ENCODE results near the gene DCAF5.
"Not testable (repeated sequence)": the region's sequence is repeated elsewhere in the genome, so short reads cannot be mapped to it uniquely, and the experiment has no call there.

DCAF5 gene

GRCh38 chr14:69072584-69072983, 80.3 kb downstream of the DCAF5 start:
- Histone ChIP-seq H3K27ac (ENCODE audit: low read length) (no peak overlapping the region), H3K36me3 (ENCODE audit: control insufficient read depth, insufficient read depth, low read length) (no peaks in the 10 kb centered on the region), H3K9me3 (ENCODE audit: control insufficient read depth, insufficient read depth, low read length) (no peaks in the 10 kb centered on the region), H3K4me1 (ENCODE audit: control insufficient read depth, insufficient read depth, low read length) (no peaks in the 10 kb centered on the region), H3K27me3 (ENCODE audit: control insufficient read depth, insufficient read depth, low read length) (no peaks in the 10 kb centered on the region), H3K4me3 (ENCODE audit: low read length) (no peak overlapping the region)
- DNase-seq (ENCODE audit: low read depth, low spot score) = no peak
- WGBS (ENCODE audit: insufficient coverage, insufficient read length) = no CpG with 5 or more reads among the region's 2 CpGs

GRCh38 chr14:69068744-69069421, 84.0 kb downstream of the DCAF5 start:
- Histone ChIP-seq H3K9me3 (ENCODE audit: control insufficient read depth, insufficient read depth, low read length) (no peaks in the 10 kb centered on the region), H3K27me3 (ENCODE audit: control insufficient read depth, insufficient read depth, low read length) (no peaks in the 10 kb centered on the region), H3K4me3 (ENCODE audit: low read length) (no peak overlapping the region), H3K4me1 (ENCODE audit: control insufficient read depth, insufficient read depth, low read length) (no peaks in the 10 kb centered on the region), H3K27ac (ENCODE audit: low read length) (no peak overlapping the region), H3K36me3 (ENCODE audit: control insufficient read depth, insufficient read depth, low read length) (no peaks in the 10 kb centered on the region)
- DNase-seq (ENCODE audit: low read depth, low spot score) = no peak
- WGBS (ENCODE audit: insufficient coverage, insufficient read length) = no CpG with 5 or more reads among the region's 2 CpGs

DNA sequence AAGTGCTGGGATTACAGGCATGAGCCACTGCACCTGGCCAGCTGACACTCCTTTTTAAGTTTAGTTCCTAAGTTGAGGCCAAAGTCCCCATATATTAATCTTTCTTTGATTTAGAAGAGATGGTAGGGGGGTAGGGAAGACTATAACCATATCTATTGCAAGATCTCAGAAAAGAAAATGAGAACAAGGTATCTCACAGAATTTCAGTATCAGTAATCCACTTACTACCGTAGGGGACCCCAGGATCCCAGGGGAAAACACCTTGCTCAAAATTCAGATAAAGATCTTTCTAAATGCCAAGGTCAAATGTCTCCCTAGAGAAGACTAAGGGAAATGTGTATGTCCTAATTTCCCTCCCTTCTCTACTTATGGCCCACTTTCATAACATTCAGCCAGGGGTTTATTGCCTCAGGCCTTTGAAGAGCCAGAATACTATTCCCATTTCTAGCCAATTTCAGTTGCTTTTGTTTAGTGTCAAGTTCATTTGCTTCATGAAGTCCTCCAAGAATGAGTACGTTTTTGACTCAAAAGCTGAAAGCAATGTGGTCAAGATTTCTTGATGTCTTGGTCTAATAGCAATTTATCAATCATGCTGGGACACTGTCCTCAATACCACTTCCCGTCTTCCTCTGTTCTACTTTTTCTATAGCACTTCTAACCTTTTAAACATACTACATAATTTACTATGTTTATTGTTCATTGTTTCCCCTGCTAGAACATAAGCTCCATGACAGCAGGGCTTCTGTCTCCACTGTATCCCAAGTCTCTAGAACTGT, 86.3 kb downstream of the DCAF5 start:
- H3K27ac ChIP-seq (ENCODE audit: low read length) = no peak overlapping the region
- no peaks in the 10 kb centered on the region for H3K36me3 ChIP-seq (ENCODE audit: control insufficient read depth, insufficient read depth, low read length)
- DNase-seq (ENCODE audit: low read depth, low spot score) = no peak
- H3K27me3 ChIP-seq (ENCODE audit: control insufficient read depth, insufficient read depth, low read length) = no peaks in the 10 kb centered on the region
- no peaks in the 10 kb centered on the region for H3K4me1 ChIP-seq (ENCODE audit: control insufficient read depth, insufficient read depth, low read length)
- H3K4me3 ChIP-seq (ENCODE audit: low read length) = no peak overlapping the region
- WGBS (ENCODE audit: insufficient coverage, insufficient read length) = 100% methylated on average over 1 of the region's 3 CpGs
- no peaks in the 10 kb centered on the region for H3K9me3 ChIP-seq (ENCODE audit: control insufficient read depth, insufficient read depth, low read length)

DNA sequence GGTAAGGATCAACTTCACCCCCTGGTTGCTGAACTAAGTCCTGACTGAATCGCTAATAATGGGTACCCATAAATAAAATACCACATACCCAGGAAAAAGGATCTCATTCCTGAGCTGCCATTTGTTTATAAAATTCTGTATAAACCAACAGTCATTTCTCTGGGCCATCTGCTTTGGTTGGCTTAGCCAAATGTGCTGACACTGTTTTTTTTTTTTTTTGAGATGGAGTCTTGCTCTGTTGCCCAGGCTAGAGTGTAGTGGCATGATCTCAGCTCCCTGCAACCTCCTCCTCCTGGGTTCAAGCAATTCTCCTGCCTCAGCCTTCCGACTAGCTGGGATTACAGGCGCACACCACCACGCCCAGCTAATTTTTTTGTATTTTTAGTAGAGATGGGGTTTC, 87.0 kb downstream of the DCAF5 start:
- not testable (repeated sequence) for H3K4me1 ChIP-seq (ENCODE audit: control insufficient read depth, insufficient read depth, low read length); H3K36me3 ChIP-seq (ENCODE audit: control insufficient read depth, insufficient read depth, low read length); H3K27me3 ChIP-seq (ENCODE audit: control insufficient read depth, insufficient read depth, low read length); H3K27ac ChIP-seq (ENCODE audit: low read length); H3K4me3 ChIP-seq (ENCODE audit: low read length); H3K9me3 ChIP-seq (ENCODE audit: control insufficient read depth, insufficient read depth, low read length); DNase-seq (ENCODE audit: low read depth, low spot score)
- WGBS (ENCODE audit: insufficient coverage, insufficient read length) = no CpG with 5 or more reads among the region's 4 CpGs

GRCh38 chr14:69064596-69064995, 88.3 kb downstream of the DCAF5 start:
- DNase-seq (ENCODE audit: low read depth, low spot score) = no peak
- H3K4me3 ChIP-seq (ENCODE audit: low read length) = no peak overlapping the region
- no peaks in the 10 kb centered on the region for H3K36me3 ChIP-seq (ENCODE audit: control insufficient read depth, insufficient read depth, low read length)
- no peaks in the 10 kb centered on the region for H3K4me1 ChIP-seq (ENCODE audit: control insufficient read depth, insufficient read depth, low read length)
- no peaks in the 10 kb centered on the region for H3K27me3 ChIP-seq (ENCODE audit: control insufficient read depth, insufficient read depth, low read length)
- no peaks in the 10 kb centered on the region for H3K9me3 ChIP-seq (ENCODE audit: control insufficient read depth, insufficient read depth, low read length)
- no peak overlapping the region for H3K27ac ChIP-seq (ENCODE audit: low read length)

DNA sequence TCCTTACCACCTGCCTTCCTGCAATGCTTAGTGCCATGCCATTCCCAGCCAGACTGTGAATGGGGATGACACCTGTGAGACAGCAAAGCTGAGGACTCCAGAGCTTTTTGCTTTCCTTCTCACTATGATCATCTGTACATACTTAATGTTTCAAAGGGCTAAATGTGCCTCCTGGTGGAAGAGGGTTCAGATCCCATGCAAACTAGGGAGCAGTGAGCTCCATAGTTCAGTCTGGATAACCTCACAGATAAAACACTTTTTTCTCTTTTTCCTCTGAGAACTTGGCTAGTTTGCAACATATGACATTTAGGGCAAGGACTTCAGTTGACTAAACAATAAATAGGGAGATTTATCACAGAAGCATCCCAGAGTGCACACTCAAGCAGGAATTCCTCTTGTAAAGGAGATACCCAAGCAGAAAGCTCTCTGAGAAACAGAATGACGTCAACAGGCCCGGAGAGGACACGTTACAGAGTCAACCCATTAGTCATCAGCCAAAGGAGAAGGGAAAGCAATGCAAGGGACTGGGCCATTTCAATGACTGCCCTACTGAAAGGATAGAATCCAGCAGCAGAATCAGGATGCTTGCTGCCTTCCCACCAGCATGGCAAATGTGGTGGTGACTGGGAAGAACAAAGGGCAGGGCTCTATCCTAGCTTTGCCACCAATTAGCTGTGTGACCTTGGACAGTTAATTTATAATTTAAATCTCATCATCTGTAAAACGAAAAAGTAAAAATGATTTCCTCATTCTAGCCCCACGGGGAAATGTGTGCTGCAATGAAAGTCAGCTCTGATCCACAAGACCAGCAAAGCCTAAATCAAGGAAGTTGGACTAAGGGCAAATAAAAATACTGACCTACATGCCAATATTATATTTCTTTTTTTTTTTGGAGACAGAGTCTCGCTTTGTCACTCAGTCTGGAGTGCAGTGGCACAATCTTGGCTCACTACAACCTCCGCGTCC, 93.0 kb downstream of the DCAF5 start:
- peaks cover 5% of the 10 kb centered on the region for H3K36me3 ChIP-seq (ENCODE audit: control insufficient read depth, insufficient read depth, low read length)
- no peak for DNase-seq (ENCODE audit: low read depth, low spot score)
- H3K27ac ChIP-seq (ENCODE audit: low read length) = no peak overlapping the region
- H3K4me1 ChIP-seq (ENCODE audit: control insufficient read depth, insufficient read depth, low read length) = peaks cover 4% of the 10 kb centered on the region; the same call in 1 of the 2 replicates
- no peaks in the 10 kb centered on the region for H3K27me3 ChIP-seq (ENCODE audit: control insufficient read depth, insufficient read depth, low read length)
- H3K4me3 ChIP-seq (ENCODE audit: low read length) = no peak overlapping the region
- H3K9me3 ChIP-seq (ENCODE audit: control insufficient read depth, insufficient read depth, low read length) = no peaks in the 10 kb centered on the region
- WGBS (ENCODE audit: insufficient coverage, insufficient read length) = no CpG with 5 or more reads among the region's 8 CpGs

DNA sequence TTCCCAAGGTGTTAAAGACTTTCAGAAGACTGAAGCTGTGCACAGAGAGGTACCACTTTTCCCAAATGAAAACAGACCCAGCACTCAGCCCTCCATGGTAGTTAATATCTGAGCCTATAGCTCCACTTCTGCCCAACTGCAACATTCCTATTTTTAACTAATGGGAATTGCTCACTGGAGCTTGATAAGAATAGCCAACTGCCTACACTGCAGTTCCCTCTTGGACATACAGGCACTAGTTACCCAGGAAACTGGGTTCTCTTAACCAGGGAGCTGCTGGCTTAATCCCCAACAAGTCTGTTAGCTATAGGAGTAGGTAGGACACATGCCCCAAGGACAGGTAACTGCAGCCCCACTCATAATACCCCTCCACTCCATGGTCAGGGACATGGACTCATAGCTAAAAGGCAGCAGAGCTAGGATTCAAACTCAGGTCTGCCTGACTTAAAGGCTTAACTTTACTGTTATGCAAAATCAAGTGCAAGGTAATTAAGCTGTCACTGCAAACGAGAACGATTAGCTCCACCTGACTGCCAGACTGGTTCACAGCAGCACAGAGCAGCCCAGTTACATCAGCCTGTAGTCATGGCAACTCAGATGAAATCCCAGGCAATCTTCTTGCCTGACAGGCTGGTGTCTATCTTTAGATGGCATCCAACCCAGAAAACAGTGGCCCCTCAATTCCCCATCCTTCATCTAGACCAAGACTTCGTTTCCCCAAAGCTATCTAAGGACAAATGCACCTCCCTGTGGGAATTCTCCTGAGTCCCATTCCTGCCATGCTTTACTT, 96.7 kb downstream of the DCAF5 start:
- no peak for DNase-seq (ENCODE audit: low read depth, low spot score)

GRCh38 chr14:69055125-69055524, 97.8 kb downstream of the DCAF5 start:
- WGBS (ENCODE audit: insufficient coverage, insufficient read length) = no CpG with 5 or more reads among the region's 21 CpGs
- no peak for DNase-seq (ENCODE audit: low read depth, low spot score)
- peaks cover 4% of the 10 kb centered on the region; the same call in 1 of the 2 replicates for H3K4me1 ChIP-seq (ENCODE audit: control insufficient read depth, insufficient read depth, low read length)
- H3K36me3 ChIP-seq (ENCODE audit: control insufficient read depth, insufficient read depth, low read length) = peaks cover 9% of the 10 kb centered on the region
- H3K27ac ChIP-seq (ENCODE audit: low read length) = no peak overlapping the region
- H3K9me3 ChIP-seq (ENCODE audit: control insufficient read depth, insufficient read depth, low read length) = no peaks in the 10 kb centered on the region
- no peaks in the 10 kb centered on the region for H3K27me3 ChIP-seq (ENCODE audit: control insufficient read depth, insufficient read depth, low read length)
- no peak overlapping the region; the same call in 1 of the 2 replicates for H3K4me3 ChIP-seq (ENCODE audit: low read length)

More for the DNA sequence above, 96.7 kb downstream of the DCAF5 start:
- Histone ChIP-seq H3K27me3 (ENCODE audit: control insufficient read depth, insufficient read depth, low read length) (no peaks in the 10 kb centered on the region), H3K9me3 (ENCODE audit: control insufficient read depth, insufficient read depth, low read length) (no peaks in the 10 kb centered on the region), H3K4me1 (ENCODE audit: control insufficient read depth, insufficient read depth, low read length) (peaks cover 4% of the 10 kb centered on the region; the same call in 1 of the 2 replicates), H3K27ac (ENCODE audit: low read length) (no peak overlapping the region), H3K36me3 (ENCODE audit: control insufficient read depth, insufficient read depth, low read length) (peaks cover 9% of the 10 kb centered on the region), H3K4me3 (ENCODE audit: low read length) (no peak overlapping the region)
- no CpG with 5 or more reads among the region's 3 CpGs for WGBS (ENCODE audit: insufficient coverage, insufficient read length)

- no peak for DNase-seq (ENCODE audit: low read depth, low spot score)
- H3K4me3 ChIP-seq (ENCODE audit: low read length) = no peak overlapping the region
- peaks cover 9% of the 10 kb centered on the region for H3K36me3 ChIP-seq (ENCODE audit: control insufficient read depth, insufficient read depth, low read length)
- WGBS (ENCODE audit: insufficient coverage, insufficient read length) = no CpG with 5 or more reads among the region's 11 CpGs
- H3K4me1 ChIP-seq (ENCODE audit: control insufficient read depth, insufficient read depth, low read length) = peaks cover 4% of the 10 kb centered on the region; the same call in 1 of the 2 replicates
- no peaks in the 10 kb centered on the region for H3K9me3 ChIP-seq (ENCODE audit: control insufficient read depth, insufficient read depth, low read length)
- H3K27ac ChIP-seq (ENCODE audit: low read length) = no peak overlapping the region
- no peaks in the 10 kb centered on the region for H3K27me3 ChIP-seq (ENCODE audit: control insufficient read depth, insufficient read depth, low read length)
Measured at GRCh38 chr14:69054030-69054429, 98.9 kb downstream of the DCAF5 start.
